Right lobe of liver (tissue), 6 donors: ENCODE results near the gene SYT2. TPM values are rescaled to one million over a fixed set of nuclear protein-coding genes. Genes with fewer than 3 reads are reported as not detected.
"Not testable (repeated sequence)": the region's sequence is repeated elsewhere in the genome, so short reads cannot be mapped to it uniquely, and the experiment has no call there.

Source experiments
- ATAC-seq, 4 donors: fragments of 200-7000 bp; cut with Tn5 transposase; one replicate each; pipeline ENCODE4 v1.9.1; 2020; ENCODE audit warnings: mild to moderate bottlenecking in 4 of 4, moderate library complexity in 4 of 4
- DNase-seq, 3 donors: peaks; one replicate each; pipeline ENCODE4 v3.0.0-alpha.2; 2020
- H3K27ac ChIP-seq, 3 donors: fragments of 200-600 bp; one replicate each; pipeline ENCODE4 v1.8.0; 2022
- H3K27me3 ChIP-seq, 2 donors: fragments of 200-600 bp; one replicate each; pipeline ENCODE4 v1.8.0; 2022
- H3K36me3 ChIP-seq, 4 donors: fragments of 200-600 bp; sonication (generic) in 1 of 4; one replicate each; pipeline versions ENCODE4 v1.5.1 to v1.8.0; 2017 to 2022; ENCODE audit warnings: control low read depth in 1 of 4
- H3K4me1 ChIP-seq, 4 donors: fragments of 200-600 bp; sonication (generic) in 1 of 4; one replicate each; pipeline versions ENCODE4 v1.5.1 to v1.8.0; 2017 to 2022; ENCODE audit warnings: control low read depth in 1 of 4
- H3K4me3 ChIP-seq, 3 donors: fragments of 200-600 bp; one replicate each; pipeline ENCODE4 v1.8.0; 2022
- H3K9me3 ChIP-seq, 4 donors: fragments of 200-600 bp; sonication (generic) in 1 of 4; one replicate each; pipeline versions ENCODE4 v1.5.1 to v1.8.0; 2017 to 2022; ENCODE audit warnings: control low read depth in 1 of 4
- POLR2A ChIP-seq: fragments of 450-650 bp; IDR thresholded peaks from one replicate; pipeline ENCODE4 v1.6.1; 2017; ENCODE audit warnings: antibody characterized with exemption, mild to moderate bottlenecking
- WGBS: methylation state at CpG from one replicate; pipeline ENCODE4 v1.1.6; 2018; ENCODE audit warnings: low coverage, low lambda C conversion rate; ENCODE audit not compliant: insufficient coverage; ENCODE audit errors: missing lambda C conversion rate; 5-methylcytosine and 5-hydroxymethylcytosine counted together
- intact Hi-C, 2 donors: fragments of 100-400 bp; cut with DNase I; formaldehyde crosslinking; loops; one replicate each; pipeline versions ENCODE4 v1.11.2 to v1.14.1; 2022
- total RNA-seq, 6 experiments: library from RNA; depleted of rRNA in 2 of 6; stranded (reverse); fragments of >200 nt in 2 of 6; fragmentation: NEBNext Ultra II Directional in 3 of 6; extraction: Animal tissue kit (Norgen Biotek cat#: 25700) in 3 of 6; gene quantifications; one replicate each; pipeline versions ENCODE4 v1.1.0 to v1.2.4, GENCODE V29; 2016 to 2023
- TF ChIP-seq, protein P1 (sequence below), 4 donors: fragments of 200-600 bp in 3 of 4; fragments of 450-650 bp in 1 of 4; IDR thresholded peaks; one replicate each; pipeline versions ENCODE4 v1.5.1 to v1.8.0; 2016 to 2022; ENCODE audit warnings: antibody characterized with exemption in 4 of 4, mild to moderate bottlenecking in 2 of 4
- donor health status: DM: no; HTN: yes; CAD: no.
- donor health status: DM: no; HTN: no; CAD: no.
- donor health status: DM: no; HTN: no; CAD: no.
- donor health status: DM: no; HTN: yes; CAD: no.
- donor health status: DM: no; HTN: yes; CAD: no.

Gene SYT2
- total RNA-seq, 6 experiments from 2014 or later, result not detected

DNA sequence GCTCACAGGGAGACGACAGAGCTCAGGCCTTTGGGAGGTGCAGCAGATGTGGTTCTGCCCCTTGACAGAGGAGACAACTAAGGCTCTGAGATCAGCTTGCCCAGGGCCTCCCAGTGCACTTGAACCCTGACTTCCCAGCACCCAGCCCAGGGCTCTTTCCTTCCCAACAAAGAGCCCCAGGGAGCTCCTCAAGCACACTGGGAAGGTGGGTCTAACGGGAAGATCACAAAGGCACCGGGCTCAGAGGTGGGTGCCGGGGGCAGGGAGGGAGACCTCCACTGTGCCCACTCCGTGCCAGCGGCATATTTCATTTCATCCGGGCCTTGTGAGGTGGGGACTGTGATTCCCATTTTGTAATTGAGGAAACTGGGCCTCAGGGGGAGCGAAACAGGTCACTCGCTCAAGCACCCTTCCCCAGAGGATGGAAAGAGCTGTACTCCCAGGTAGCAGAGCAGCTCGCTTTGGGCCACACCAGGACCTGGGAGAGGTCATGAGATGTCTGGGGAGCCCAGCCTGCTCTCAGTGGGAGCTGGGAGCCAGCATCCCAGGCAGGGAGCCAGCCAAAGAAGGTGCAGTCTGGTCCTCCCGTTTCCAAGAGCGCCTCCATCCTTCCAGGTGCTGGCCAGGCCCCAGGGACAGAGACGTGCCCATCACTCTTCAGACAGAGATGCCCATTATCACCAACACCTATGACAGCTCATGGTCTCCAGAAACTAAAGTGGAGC is 82.3 kb downstream of the SYT2 start:
- H3K4me1 ChIP-seq, result no peaks in the 10 kb centered on the region
- DNase-seq (no peak), ATAC-seq (no peak)
- 93% methylated on average over 3 of the region's 13 CpGs for WGBS
- intact Hi-C loops, result no loop called here
- H3K4me3 ChIP-seq, result no peak overlapping the region
- no peak overlapping the region for H3K27ac ChIP-seq
- no peaks in the 10 kb centered on the region for H3K36me3 ChIP-seq
- H3K27me3 ChIP-seq, result no peaks in the 10 kb centered on the region
- no peaks in the 10 kb centered on the region for H3K9me3 ChIP-seq
- TF ChIP-seq POLR2A, result no peak
- TF ChIP-seq, protein P1, sequence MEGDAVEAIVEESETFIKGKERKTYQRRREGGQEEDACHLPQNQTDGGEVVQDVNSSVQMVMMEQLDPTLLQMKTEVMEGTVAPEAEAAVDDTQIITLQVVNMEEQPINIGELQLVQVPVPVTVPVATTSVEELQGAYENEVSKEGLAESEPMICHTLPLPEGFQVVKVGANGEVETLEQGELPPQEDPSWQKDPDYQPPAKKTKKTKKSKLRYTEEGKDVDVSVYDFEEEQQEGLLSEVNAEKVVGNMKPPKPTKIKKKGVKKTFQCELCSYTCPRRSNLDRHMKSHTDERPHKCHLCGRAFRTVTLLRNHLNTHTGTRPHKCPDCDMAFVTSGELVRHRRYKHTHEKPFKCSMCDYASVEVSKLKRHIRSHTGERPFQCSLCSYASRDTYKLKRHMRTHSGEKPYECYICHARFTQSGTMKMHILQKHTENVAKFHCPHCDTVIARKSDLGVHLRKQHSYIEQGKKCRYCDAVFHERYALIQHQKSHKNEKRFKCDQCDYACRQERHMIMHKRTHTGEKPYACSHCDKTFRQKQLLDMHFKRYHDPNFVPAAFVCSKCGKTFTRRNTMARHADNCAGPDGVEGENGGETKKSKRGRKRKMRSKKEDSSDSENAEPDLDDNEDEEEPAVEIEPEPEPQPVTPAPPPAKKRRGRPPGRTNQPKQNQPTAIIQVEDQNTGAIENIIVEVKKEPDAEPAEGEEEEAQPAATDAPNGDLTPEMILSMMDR (IDR thresholded peaks at IDR 0.05), result no peak

DNA sequence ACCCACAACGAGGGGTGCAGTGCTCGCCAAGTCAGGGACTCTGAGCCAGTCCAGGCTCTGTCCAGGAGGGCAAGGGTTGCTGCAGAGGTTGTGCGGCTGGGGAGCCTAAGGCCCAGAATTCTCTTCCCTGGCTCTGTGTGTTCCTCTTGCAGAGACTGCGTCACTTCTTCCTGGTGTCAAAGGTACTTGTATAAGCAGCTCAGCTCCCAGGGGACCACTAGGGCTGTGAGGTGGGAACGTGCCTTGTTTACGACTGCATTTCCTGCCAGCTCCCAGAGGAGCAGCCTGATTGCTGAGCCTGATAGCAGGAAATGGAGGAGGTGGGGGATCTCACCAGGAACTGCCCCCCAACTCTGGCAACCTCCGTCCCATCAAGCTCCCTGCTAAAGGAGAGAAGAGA is 83.2 kb downstream of the SYT2 start:
- intact Hi-C loops, H3K27me3 ChIP-seq, H3K9me3 ChIP-seq, DNase-seq, H3K27ac ChIP-seq, H3K4me3 ChIP-seq, H3K4me1 ChIP-seq, H3K36me3 ChIP-seq: not testable (repeated sequence)
- 60% methylated on average over 5 of the region's 7 CpGs for WGBS
- peak in 1 of 4 donors; percentile 26 for ATAC-seq

DNA sequence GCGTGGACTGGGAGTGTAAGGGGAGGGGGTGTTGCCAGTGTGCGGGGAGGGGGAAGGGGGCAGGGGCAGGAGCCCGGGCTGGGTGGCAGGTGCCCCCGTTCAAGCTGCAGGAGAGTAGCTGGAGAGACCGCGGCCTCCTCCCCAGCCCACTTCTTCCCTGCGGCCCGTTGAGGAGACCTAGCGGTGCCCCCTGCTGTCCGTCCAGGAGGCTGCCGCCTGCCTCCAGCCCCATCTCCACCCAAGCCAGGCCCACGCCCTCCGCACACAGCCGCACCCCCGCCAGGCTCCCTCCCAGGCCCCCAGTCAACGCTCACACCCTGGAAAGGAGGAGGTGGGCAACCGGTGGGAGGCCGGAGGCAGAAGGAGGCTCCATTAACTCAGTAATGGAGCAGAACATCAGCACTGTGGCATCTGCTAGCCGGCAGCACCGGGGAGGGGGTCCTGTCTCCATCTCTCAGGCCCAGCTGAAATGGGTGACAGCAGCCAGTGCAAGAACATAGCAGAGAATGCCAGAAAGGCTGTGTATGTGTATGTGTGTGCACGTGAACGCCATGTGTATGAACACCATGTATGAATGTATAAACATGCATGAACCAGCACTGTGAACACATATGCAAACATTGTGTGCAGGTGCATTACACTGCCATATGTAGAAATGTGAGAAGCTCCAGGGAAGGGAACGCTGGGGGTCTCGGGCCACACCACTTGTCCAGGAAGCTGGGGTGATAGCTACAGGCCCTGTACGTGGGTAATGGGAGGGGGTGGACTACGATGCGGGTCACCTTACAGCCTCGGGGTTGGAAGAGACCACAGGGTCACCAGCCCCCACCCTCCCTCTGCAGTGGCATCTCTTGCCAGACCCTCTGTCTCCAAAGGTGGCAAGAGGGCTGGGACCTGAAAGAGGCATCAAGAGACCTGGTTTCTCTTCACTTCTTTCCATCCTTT is 84.6 kb downstream of the SYT2 start:
- intact Hi-C loops, result no loop called here
- H3K27me3 ChIP-seq, result no peaks in the 10 kb centered on the region
- TF ChIP-seq, protein P1 (IDR thresholded peaks at IDR 0.05), result peak; percentile 51 to 65 (median 60)
- no peak for TF ChIP-seq POLR2A
- no peaks in the 10 kb centered on the region for H3K36me3 ChIP-seq
- no peak overlapping the region for H3K4me3 ChIP-seq
- DNase-seq (peak; percentile 64 to 78 (median 73)), ATAC-seq (peak; percentile 82 to 90 (median 86))
- no peaks in the 10 kb centered on the region for H3K4me1 ChIP-seq
- 45% methylated on average over 8 of the region's 28 CpGs for WGBS
- no peak overlapping the region for H3K27ac ChIP-seq
- H3K9me3 ChIP-seq, result no peaks in the 10 kb centered on the region

DNA sequence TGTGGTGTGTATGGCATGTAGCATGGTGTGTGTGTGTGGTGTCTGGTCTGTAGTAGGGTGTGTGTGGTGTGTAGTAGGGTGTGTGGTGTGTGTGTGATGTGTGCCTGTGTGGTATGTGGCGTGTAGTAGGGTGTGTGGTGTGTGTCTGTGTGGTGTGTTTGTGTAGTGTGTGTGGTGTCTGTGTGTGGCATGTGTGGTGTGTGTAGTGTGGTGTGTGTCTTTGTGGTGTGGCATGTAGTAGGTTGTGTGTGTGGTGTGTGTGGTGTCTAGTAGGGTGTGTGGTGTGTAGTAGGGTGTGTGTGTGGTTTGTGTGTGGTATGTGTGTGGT is 85.5 kb downstream of the SYT2 start:
- Histone ChIP-seq H3K27ac (no peak overlapping the region), H3K27me3 (no peaks in the 10 kb centered on the region), H3K36me3 (no peaks in the 10 kb centered on the region), H3K4me3 (no peak overlapping the region), H3K9me3 (no peaks in the 10 kb centered on the region), H3K4me1 (no peaks in the 10 kb centered on the region)
- intact Hi-C loops, result no loop called here
- TF ChIP-seq POLR2A, result no peak
- TF ChIP-seq, protein P1 (IDR thresholded peaks at IDR 0.05), result no peak
- 71% methylated on average over 1 of the region's 1 CpG for WGBS
- DNase-seq (no peak), ATAC-seq (peak in 1 of 4 donors; percentile 16)
